HepG2 (cell line): ENCODE data around the gene EPB41L1. TPM values are rescaled to one million over a fixed set of nuclear protein-coding genes. Genes with fewer than 3 reads are reported as not detected.

ENCODE experiments used
- DNMT3B ChIP-seq: conservative IDR thresholded peaks from 2 replicates; pipeline ENCODE4 v1.6.1; 2016; ENCODE audit warnings: missing biosample characterization, control low read depth
- ELF1 ChIP-seq: sonication (generic); formaldehyde crosslinking; IDR thresholded peaks from 2 replicates; pipeline ENCODE4 v1.4.0; 2020; ENCODE audit warnings: missing genetic modification reagents
- FIP1L1 ChIP-seq: fragments of 200-400 bp; formaldehyde crosslinking; IDR thresholded peaks from 2 replicates; pipeline ENCODE4 v1.6.1; 2018; ENCODE audit warnings: low read depth, mild to moderate bottlenecking, low read length, moderate library complexity, borderline replicate concordance; ENCODE audit not compliant: insufficient read depth
- JUND ChIP-seq: sonication (generic); formaldehyde crosslinking; IDR thresholded peaks from 2 replicates; pipeline ENCODE4 v1.8.0; 2022; ENCODE audit warnings: mild to moderate bottlenecking, missing genetic modification reagents
- KAT7 ChIP-seq: IDR thresholded peaks from 2 replicates; pipeline ENCODE4 v1.6.1; 2018; ENCODE audit warnings: borderline replicate concordance, missing compliant biosample characterization
- SSRP1 ChIP-seq: IDR thresholded peaks from 2 replicates; pipeline ENCODE4 v1.6.1; 2016; ENCODE audit warnings: control low read depth
- ZNF180 ChIP-seq: sonication (generic); formaldehyde crosslinking; IDR thresholded peaks from 2 replicates; pipeline ENCODE4 v1.4.0; 2020; ENCODE audit warnings: low read depth, missing genetic modification reagents, borderline replicate concordance
- ZNF354B ChIP-seq: sonication (generic); formaldehyde crosslinking; IDR thresholded peaks from 2 replicates; pipeline ENCODE4 v1.8.0; 2022; ENCODE audit warnings: mild to moderate bottlenecking, missing genetic modification reagents
- ZNF629 ChIP-seq: sonication (generic); formaldehyde crosslinking; conservative IDR thresholded peaks from 2 replicates; pipeline ENCODE4 v1.5.0; 2020; ENCODE audit warnings: missing genetic modification reagents
- ZNF720 ChIP-seq: sonication (generic); formaldehyde crosslinking; IDR thresholded peaks from 2 replicates; pipeline ENCODE4 v1.4.0; 2020; ENCODE audit warnings: missing genetic modification reagents
- ZNF761 ChIP-seq: sonication (generic); formaldehyde crosslinking; conservative IDR thresholded peaks from 2 replicates; pipeline ENCODE4 v1.4.0; 2020; ENCODE audit warnings: mild to moderate bottlenecking, missing genetic modification reagents
- ZNF781 ChIP-seq: sonication (generic); formaldehyde crosslinking; IDR thresholded peaks from 2 replicates; pipeline ENCODE4 v1.5.1; 2020; ENCODE audit warnings: borderline replicate concordance, mild to moderate bottlenecking, missing genetic modification reagents; ENCODE audit errors: not compliant biosample characterization
- ZNF83 ChIP-seq: sonication (generic); formaldehyde crosslinking; IDR thresholded peaks from 2 replicates; pipeline ENCODE4 v1.4.0; 2020; ENCODE audit warnings: missing genetic modification reagents, mild to moderate bottlenecking, borderline replicate concordance
- polyA plus RNA-seq, 8 experiments: library from polyadenylated mRNA; depleted of rRNA in 3 of 8; stranded (reverse) in 7 of 8; unstranded in 1 of 8; fragments of >200 nt; fragmentation: Illumina TruSeq in 4 of 8; extraction: Trizol in 4 of 8; gene quantifications; 2 replicates each; pipeline versions ENCODE4 v1.2.1 to v1.2.3, GENCODE V29; 2011 to 2016; ENCODE audit warnings: low read depth in 4 of 8, missing spikeins in 1 of 8, mixed read lengths in 1 of 8; ENCODE audit not compliant: insufficient read depth in 1 of 8
- total RNA-seq, 5 experiments: library from RNA; depleted of rRNA; stranded (reverse); fragments of >200 nt; fragmentation: Illumina TruSeq; extraction: Trizol; gene quantifications; 2 replicates each; pipeline ENCODE4 v1.2.3, GENCODE V29; 2016; ENCODE audit warnings: low read depth in 1 of 5
- TF ChIP-seq, protein P1 (sequence below): sonication (generic); formaldehyde crosslinking; IDR thresholded peaks from 2 replicates; pipeline ENCODE4 v1.8.0; 2022; ENCODE audit warnings: mild to moderate bottlenecking, missing genetic modification reagents; ENCODE audit not compliant: insufficient replicate concordance
- TF ChIP-seq, protein P2 (sequence below): sonication (generic); formaldehyde crosslinking; IDR thresholded peaks from 2 replicates; pipeline ENCODE4 v1.8.1; 2023; ENCODE audit warnings: mild to moderate bottlenecking, missing genetic modification reagents, borderline replicate concordance
- TF ChIP-seq, protein P3 (sequence below): sonication (generic); formaldehyde crosslinking; IDR thresholded peaks from 2 replicates; pipeline ENCODE4 v1.5.1; 2020; ENCODE audit warnings: mild to moderate bottlenecking, missing genetic modification reagents, moderate library complexity
- TF ChIP-seq, protein P4 (sequence below): sonication (generic); formaldehyde crosslinking; IDR thresholded peaks from 2 replicates; pipeline ENCODE4 v1.4.0; 2020; ENCODE audit warnings: mild to moderate bottlenecking, low read depth, missing genetic modification reagents
- TF ChIP-seq, protein P5 (sequence below): sonication (generic); formaldehyde crosslinking; IDR thresholded peaks from 2 replicates; pipeline ENCODE4 v1.4.0; 2020; ENCODE audit warnings: missing genetic modification reagents, mild to moderate bottlenecking, borderline replicate concordance

Gene EPB41L1
- total and polyA plus RNA-seq, 2 of the 13 experiments (the other 11 are each of a cell fraction or from before 2014, with no cell fraction given), result 16.7 to 39.0 TPM

DNA sequence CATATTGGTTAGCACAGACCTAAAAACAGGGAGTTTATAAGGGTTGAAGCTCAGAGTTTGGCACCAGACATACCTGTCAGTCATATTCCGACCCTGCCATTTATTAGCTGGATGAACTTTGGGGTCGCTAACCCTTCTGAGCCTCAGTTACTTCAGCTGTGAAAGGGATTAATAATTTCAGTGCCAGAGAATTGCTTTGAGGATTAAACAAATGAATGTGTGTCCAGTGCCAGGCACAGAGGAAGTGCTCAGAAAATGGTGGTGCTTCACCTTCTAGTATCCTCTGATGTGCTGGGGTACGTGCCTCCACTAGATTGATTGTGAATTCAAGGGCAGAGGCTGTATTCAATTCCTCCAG lies 4.1 kb upstream of the EPB41L1 start (continued):
- peak; percentile 18 for TF ChIP-seq ZNF781 (CRISPR knock-in tag)
- TF ChIP-seq, protein P1, sequence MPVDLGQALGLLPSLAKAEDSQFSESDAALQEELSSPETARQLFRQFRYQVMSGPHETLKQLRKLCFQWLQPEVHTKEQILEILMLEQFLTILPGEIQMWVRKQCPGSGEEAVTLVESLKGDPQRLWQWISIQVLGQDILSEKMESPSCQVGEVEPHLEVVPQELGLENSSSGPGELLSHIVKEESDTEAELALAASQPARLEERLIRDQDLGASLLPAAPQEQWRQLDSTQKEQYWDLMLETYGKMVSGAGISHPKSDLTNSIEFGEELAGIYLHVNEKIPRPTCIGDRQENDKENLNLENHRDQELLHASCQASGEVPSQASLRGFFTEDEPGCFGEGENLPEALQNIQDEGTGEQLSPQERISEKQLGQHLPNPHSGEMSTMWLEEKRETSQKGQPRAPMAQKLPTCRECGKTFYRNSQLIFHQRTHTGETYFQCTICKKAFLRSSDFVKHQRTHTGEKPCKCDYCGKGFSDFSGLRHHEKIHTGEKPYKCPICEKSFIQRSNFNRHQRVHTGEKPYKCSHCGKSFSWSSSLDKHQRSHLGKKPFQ, result peak; percentile 76
- no peak for TF ChIP-seq ZNF761 (CRISPR knock-in tag)
- 0 out of 2 replicates have a peak, but pooled peaks have one; percentile 27 for TF ChIP-seq SSRP1 (CRISPR knock-in tag)
- TF ChIP-seq FIP1L1, result no peak
- TF ChIP-seq, protein P2, sequence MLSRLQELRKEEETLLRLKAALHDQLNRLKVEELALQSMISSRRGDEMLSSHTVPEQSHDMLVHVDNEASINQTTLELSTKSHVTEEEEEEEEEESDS (CRISPR knock-in tag), result 0 out of 2 replicates have a peak, but pooled peaks have one; percentile 58
- peak; percentile 60; the same call in 1 of the 2 replicates for TF ChIP-seq ZNF629 (CRISPR knock-in tag)
- TF ChIP-seq, protein P3, sequence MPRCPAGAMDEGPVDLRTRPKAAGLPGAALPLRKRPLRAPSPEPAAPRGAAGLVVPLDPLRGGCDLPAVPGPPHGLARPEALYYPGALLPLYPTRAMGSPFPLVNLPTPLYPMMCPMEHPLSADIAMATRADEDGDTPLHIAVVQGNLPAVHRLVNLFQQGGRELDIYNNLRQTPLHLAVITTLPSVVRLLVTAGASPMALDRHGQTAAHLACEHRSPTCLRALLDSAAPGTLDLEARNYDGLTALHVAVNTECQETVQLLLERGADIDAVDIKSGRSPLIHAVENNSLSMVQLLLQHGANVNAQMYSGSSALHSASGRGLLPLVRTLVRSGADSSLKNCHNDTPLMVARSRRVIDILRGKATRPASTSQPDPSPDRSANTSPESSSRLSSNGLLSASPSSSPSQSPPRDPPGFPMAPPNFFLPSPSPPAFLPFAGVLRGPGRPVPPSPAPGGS (CRISPR knock-in tag), result 0 out of 2 replicates have a peak, but pooled peaks have one; percentile 12
- TF ChIP-seq DNMT3B (CRISPR knock-in tag), result no peak
- TF ChIP-seq JUND (CRISPR knock-in tag), result no peak
- no peak for TF ChIP-seq ZNF83 (CRISPR knock-in tag)
- TF ChIP-seq KAT7 (CRISPR knock-in tag), result no peak
- TF ChIP-seq, protein P4, sequence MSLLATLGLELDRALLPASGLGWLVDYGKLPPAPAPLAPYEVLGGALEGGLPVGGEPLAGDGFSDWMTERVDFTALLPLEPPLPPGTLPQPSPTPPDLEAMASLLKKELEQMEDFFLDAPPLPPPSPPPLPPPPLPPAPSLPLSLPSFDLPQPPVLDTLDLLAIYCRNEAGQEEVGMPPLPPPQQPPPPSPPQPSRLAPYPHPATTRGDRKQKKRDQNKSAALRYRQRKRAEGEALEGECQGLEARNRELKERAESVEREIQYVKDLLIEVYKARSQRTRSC (CRISPR knock-in tag), result no peak
- no peak for TF ChIP-seq ZNF180 (CRISPR knock-in tag)
- no peak for TF ChIP-seq ELF1 (CRISPR knock-in tag)
- TF ChIP-seq, protein P5, sequence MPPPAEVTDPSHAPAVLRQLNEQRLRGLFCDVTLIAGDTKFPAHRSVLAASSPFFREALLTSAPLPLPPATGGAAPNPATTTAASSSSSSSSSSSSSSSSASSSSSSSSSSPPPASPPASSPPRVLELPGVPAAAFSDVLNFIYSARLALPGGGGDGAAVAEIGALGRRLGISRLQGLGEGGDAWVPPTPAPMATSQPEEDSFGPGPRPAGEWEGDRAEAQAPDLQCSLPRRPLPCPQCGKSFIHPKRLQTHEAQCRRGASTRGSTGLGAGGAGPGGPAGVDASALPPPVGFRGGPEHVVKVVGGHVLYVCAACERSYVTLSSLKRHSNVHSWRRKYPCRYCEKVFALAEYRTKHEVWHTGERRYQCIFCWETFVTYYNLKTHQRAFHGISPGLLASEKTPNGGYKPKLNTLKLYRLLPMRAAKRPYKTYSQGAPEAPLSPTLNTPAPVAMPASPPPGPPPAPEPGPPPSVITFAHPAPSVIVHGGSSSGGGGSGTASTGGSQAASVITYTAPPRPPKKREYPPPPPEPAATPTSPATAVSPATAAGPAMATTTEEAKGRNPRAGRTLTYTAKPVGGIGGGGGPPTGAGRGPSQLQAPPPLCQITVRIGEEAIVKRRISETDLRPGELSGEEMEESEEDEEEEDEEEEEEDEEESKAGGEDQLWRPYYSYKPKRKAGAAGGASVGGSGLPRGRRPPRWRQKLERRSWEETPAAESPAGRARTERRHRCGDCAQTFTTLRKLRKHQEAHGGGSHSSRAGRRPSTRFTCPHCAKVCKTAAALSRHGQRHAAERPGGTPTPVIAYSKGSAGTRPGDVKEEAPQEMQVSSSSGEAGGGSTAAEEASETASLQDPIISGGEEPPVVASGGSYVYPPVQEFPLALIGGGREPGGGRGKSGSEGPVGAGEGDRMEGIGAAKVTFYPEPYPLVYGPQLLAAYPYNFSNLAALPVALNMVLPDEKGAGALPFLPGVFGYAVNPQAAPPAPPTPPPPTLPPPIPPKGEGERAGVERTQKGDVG (CRISPR knock-in tag), result no peak
- TF ChIP-seq ZNF720 (CRISPR knock-in tag), result no peak
- 0 out of 2 replicates have a peak, but pooled peaks have one; percentile 41 for TF ChIP-seq ZNF354B
